ELR (cell line): Measurements from ENCODE around the gene RPS19.

Experiments used
- DNase-seq: peaks from one replicate; pipeline ENCODE4 v3.0.0-alpha.2; 2015; ENCODE audit warnings: low read depth

RPS19 gene

GRCh38 chr19:41879080-41879479, 19.0 kb downstream of the RPS19 start:
- no peak for DNase-seq

- DNase-seq: no peak
Observed at GRCh38 chr19:41879670-41880328, 19.7 kb downstream of the RPS19 start.

GRCh38 chr19:41880329-41880708, 20.3 kb downstream of the RPS19 start:
- no peak for DNase-seq

- DNase-seq: peak; percentile 63
Observed at GRCh38 chr19:41882568-41883462, 22.8 kb downstream of the RPS19 start, which contains the start of gene ARHGEF1. Gene ARHGEF1 (plus strand): TSS chr19:41883184. CDS start chr19:41888083, 4,899 bp downstream.

- no peak for DNase-seq
Observed at GRCh38 chr19:41883463-41883820, 23.4 kb downstream of the RPS19 start.

- peak; percentile 98 for DNase-seq
Observed at GRCh38 chr19:41883821-41884733, 24.0 kb downstream of the RPS19 start.

- peak; percentile 36 for DNase-seq
Observed at GRCh38 chr19:41886761-41887710, 27.0 kb downstream of the RPS19 start.

GRCh38 chr19:41887711-41888382, 27.8 kb downstream of the RPS19 start:
- DNase-seq: peak; percentile 96

- no peak for DNase-seq
Observed at GRCh38 chr19:41888926-41889325, 28.9 kb downstream of the RPS19 start.

- DNase-seq: no peak
Observed at GRCh38 chr19:41889896-41890295, 29.8 kb downstream of the RPS19 start.

GRCh38 chr19:41890936-41891335, 30.9 kb downstream of the RPS19 start:
- DNase-seq: no peak

GRCh38 chr19:41892173-41892902, 32.3 kb downstream of the RPS19 start:
- no peak for DNase-seq

GRCh38 chr19:41893899-41894298, 33.8 kb downstream of the RPS19 start:
- DNase-seq: peak; percentile 43

- DNase-seq: no peak
Observed at GRCh38 chr19:41894350-41894749, 34.3 kb downstream of the RPS19 start.

- DNase-seq: peak; percentile 45
Observed at GRCh38 chr19:41895745-41896580, 35.9 kb downstream of the RPS19 start.

GRCh38 chr19:41896581-41896942, 36.5 kb downstream of the RPS19 start:
- no peak for DNase-seq

- no peak for DNase-seq
Observed at GRCh38 chr19:41897181-41897580, 37.1 kb downstream of the RPS19 start.

GRCh38 chr19:41897820-41898219, 37.8 kb downstream of the RPS19 start:
- DNase-seq: no peak

GRCh38 chr19:41898235-41898634, 38.2 kb downstream of the RPS19 start:
- no peak for DNase-seq
